Adrenal gland (tissue), 12 donors: ENCODE measurements around the gene ABO. TPM values are rescaled to one million over a fixed set of nuclear protein-coding genes. Genes with fewer than 3 reads are reported as not detected.

Experiments used
- DNase-seq, 7 donors: peaks; one replicate each; pipeline ENCODE4 v3.0.0-alpha.2; 2019 to 2020
- H3K27ac ChIP-seq, 5 donors: fragments of 200-600 bp; sonication (generic) in 4 of 5; 1 replicate in 3 of 5; 2 replicates in 2 of 5; pipeline versions ENCODE4 v1.5.1 to v1.8.0; 2016 to 2020; ENCODE audit warnings: mild to moderate bottlenecking in 1 of 5
- H3K27me3 ChIP-seq: fragments of 200-600 bp; 2 replicates; pipeline ENCODE4 v1.8.0; 2021
- H3K36me3 ChIP-seq, 2 donors: fragments of 200-600 bp; replicated peaks in 1 of 2; 1 replicate in 1 of 2; 2 replicates in 1 of 2; pipeline versions ENCODE4 v1.5.1 to v1.8.0; 2018 to 2022
- H3K4me1 ChIP-seq, 2 donors: fragments of 200-600 bp; replicated peaks in 1 of 2; 1 replicate in 1 of 2; 2 replicates in 1 of 2; pipeline versions ENCODE4 v1.5.1 to v1.8.0; 2018 to 2021
- H3K4me3 ChIP-seq, 4 donors: fragments of 200-600 bp; sonication (generic) in 3 of 4; one replicate each; pipeline ENCODE4 v1.5.1; 2016 to 2018
- H3K9me3 ChIP-seq, 3 donors: fragments of 200-600 bp; sonication (generic) in 1 of 3; replicated peaks in 1 of 3; 1 replicate in 2 of 3; 2 replicates in 1 of 3; pipeline versions ENCODE4 v1.5.1 to v1.8.0; 2016 to 2021
- POLR2A ChIP-seq, 2 donors: fragments of 450-650 bp; IDR thresholded peaks; one replicate each; pipeline ENCODE4 v1.6.1; 2017; ENCODE audit warnings: antibody characterized with exemption in 2 of 2, mild to moderate bottlenecking in 2 of 2, moderate library complexity in 1 of 2
- WGBS, 4 donors: extraction: QIAGEN DNeasy Blood & Tissue Kit in 2 of 4; methylation state at CpG; one replicate each; pipeline versions ENCODE4 v1.1.5 to v1.1.7; 2013 to 2017; 5-methylcytosine and 5-hydroxymethylcytosine counted together
- intact Hi-C, 2 donors: fragments of 100-400 bp; cut with DNase I; formaldehyde crosslinking; loops; one replicate each; pipeline versions ENCODE4 v1.14.1 to v1.15.0; 2022 to 2023
- polyA plus RNA-seq, 3 donors: library from polyadenylated mRNA; stranded (reverse); fragments of 200-250 nt in 2 of 3; fragments of 350-450 nt in 1 of 3; fragmentation: Illumina TruSeq in 1 of 3; extraction: RNeasy Lipid Tissue Mini Kit (QIAGEN cat#74804) in 1 of 3; gene quantifications; one replicate each; pipeline ENCODE4 v1.2.3, GENCODE V29; 2013 to 2014
- total RNA-seq, 9 donors: library from RNA; depleted of rRNA in 4 of 9; stranded (reverse); fragments of >200 nt in 4 of 9; fragments of 120-200 nt in 1 of 9; fragmentation: NEBNext Ultra II Directional in 1 of 9; extraction: Animal tissue kit (Norgen Biotek cat#: 25700) in 1 of 9; gene quantifications; one replicate each; pipeline versions ENCODE4 v1.1.0 to v1.2.4, GENCODE V29; 2013 to 2023
- TF ChIP-seq, protein P1 (sequence below), 6 experiments: fragments of 450-650 bp in 4 of 6; fragments of 200-600 bp in 2 of 6; sonication (generic) in 1 of 6; IDR thresholded peaks; 1 replicate in 5 of 6; 2 replicates in 1 of 6; pipeline versions ENCODE4 v1.5.1 to v1.8.0; 2016 to 2021; ENCODE audit warnings: antibody characterized with exemption in 6 of 6, mild to moderate bottlenecking in 2 of 6, moderate library complexity in 1 of 6
- donor health status: healthy with polysubstance abuse.
- donor health status: Bipolar disorder and iron deficiency.
- donor health status: DM: yes; HTN: yes; CAD: no.
- donor health status: DM: no; HTN: no; CAD: no.
- donor health status: DM: no; HTN: no; CAD: no.
- donor health status: DM: yes; HTN: yes; CAD: no.

Gene ABO
- total and polyA plus RNA-seq, 12 donors, result 2.9 to 43.1 (median 18.6) TPM

DNA sequence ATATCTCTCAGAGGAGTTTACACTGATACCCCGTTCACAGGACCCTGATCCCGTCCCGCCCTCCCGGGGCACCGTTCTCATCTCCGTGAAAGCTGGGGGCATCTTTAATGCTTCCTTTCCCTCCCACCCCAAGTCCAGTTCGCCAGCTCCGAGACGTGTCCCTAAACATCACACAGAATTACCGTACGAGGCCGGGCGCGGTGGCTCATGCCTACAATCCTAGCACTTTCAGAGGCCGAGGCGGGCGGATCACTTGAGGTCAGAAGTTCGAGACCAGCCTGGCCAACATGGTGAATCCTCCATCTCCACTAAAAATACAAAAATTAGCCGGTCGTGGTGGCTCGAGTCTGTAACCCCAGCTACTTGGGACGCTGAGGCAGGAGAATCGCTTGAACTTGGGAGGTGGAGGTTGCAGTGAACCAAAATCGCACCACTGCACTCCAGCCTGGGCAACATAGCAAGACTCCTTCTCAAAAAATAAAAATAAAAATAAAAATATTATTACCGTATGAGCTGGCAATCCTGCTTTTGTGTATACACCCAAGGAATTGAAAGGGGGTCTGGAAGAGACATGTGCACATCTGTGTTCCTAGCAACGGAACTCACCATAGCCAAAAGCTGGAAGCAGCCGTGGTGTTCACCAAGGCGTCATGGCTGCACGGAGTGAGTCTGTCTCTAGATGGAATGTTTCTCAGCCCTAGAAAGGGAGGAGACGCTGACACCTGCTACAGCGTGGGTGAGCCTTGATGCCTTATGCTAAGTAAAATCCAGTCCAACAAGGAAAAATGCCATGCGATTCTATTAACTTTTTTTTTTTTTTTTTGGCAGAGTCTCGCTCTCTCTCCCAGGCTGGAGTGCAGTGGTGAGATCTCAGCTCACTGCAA is 1.2 kb upstream of the ABO start:
- H3K36me3 ChIP-seq, result no peaks in the 10 kb centered on the region
- H3K9me3 ChIP-seq, result no peaks in the 10 kb centered on the region
- TF ChIP-seq POLR2A (IDR thresholded peaks at IDR 0.05), result no peak
- TF ChIP-seq, protein P1, sequence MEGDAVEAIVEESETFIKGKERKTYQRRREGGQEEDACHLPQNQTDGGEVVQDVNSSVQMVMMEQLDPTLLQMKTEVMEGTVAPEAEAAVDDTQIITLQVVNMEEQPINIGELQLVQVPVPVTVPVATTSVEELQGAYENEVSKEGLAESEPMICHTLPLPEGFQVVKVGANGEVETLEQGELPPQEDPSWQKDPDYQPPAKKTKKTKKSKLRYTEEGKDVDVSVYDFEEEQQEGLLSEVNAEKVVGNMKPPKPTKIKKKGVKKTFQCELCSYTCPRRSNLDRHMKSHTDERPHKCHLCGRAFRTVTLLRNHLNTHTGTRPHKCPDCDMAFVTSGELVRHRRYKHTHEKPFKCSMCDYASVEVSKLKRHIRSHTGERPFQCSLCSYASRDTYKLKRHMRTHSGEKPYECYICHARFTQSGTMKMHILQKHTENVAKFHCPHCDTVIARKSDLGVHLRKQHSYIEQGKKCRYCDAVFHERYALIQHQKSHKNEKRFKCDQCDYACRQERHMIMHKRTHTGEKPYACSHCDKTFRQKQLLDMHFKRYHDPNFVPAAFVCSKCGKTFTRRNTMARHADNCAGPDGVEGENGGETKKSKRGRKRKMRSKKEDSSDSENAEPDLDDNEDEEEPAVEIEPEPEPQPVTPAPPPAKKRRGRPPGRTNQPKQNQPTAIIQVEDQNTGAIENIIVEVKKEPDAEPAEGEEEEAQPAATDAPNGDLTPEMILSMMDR (IDR thresholded peaks at IDR 0.05), result no peak
- DNase-seq, result peak in 3 of 7 donors; percentile 19 to 55 (median 36)
- H3K4me1 ChIP-seq, result peaks cover 5 to 9% of the 10 kb centered on the region in 2 donors
- peak overlapping the region in 4 of 5 donors; percentile 68 to 89 (median 80) for H3K27ac ChIP-seq
- peak overlapping the region in 2 of 4 donors; percentile 49 to 75 for H3K4me3 ChIP-seq
- intact Hi-C loops, result loop anchor here in 1 of 2 donors (5.0 kb wide), 1 partner anchor 39 kb away; no protein-coding TSS in a partner anchor
- peaks cover 5% of the 10 kb centered on the region for H3K27me3 ChIP-seq
- WGBS, 4 donors, result 49 to 73% (median 54%) methylated on average over 22 to 33 of the region's 33 CpGs

- WGBS, 4 donors, result 24 to 71% (median 39%) methylated on average over 17 to 60 of the region's 60 CpGs
- intact Hi-C loops, result loop anchor here in 1 of 2 donors (5.0 kb wide), 1 partner anchor 37 kb away; no protein-coding TSS in a partner anchor
- TF ChIP-seq, protein P1 (IDR thresholded peaks at IDR 0.05), result no peak
- TF ChIP-seq POLR2A (IDR thresholded peaks at IDR 0.05), result peak in 1 of 2 donors; percentile 7
These were observed 531 bp downstream of the ABO start for GRCh38 chr9:133274236-133275104.

GRCh38 chr9:133273819-133274218 is 1.2 kb downstream of the ABO start:
- peak overlapping the region in 3 of 5 donors; percentile 79 to 89 (median 81) for H3K27ac ChIP-seq
- DNase-seq, result peak in 1 of 7 donors; percentile 41
- intact Hi-C loops, result no loop called here
- H3K36me3 ChIP-seq, result no peaks in the 10 kb centered on the region
- TF ChIP-seq POLR2A (IDR thresholded peaks at IDR 0.05), result no peak
- TF ChIP-seq, protein P1 (IDR thresholded peaks at IDR 0.05), result no peak
- peaks cover 18 to 24% of the 10 kb centered on the region in 2 donors for H3K4me1 ChIP-seq
- 79 to 90% (median 85%) methylated on average over 11 of the region's 11 CpGs for WGBS, 4 donors
- H3K4me3 ChIP-seq, result peak overlapping the region in 1 of 4 donors; percentile 75
- peaks cover 5% of the 10 kb centered on the region for H3K27me3 ChIP-seq
- no peaks in the 10 kb centered on the region for H3K9me3 ChIP-seq

More at GRCh38 chr9:133274236-133275104, 531 bp downstream of the ABO start:
- H3K9me3 ChIP-seq, result no peaks in the 10 kb centered on the region
- peak in 4 of 7 donors; percentile 27 to 54 (median 40) for DNase-seq
- H3K4me3 ChIP-seq, result peak overlapping the region in 3 of 4 donors; percentile 18 to 75 (median 49)
- H3K4me1 ChIP-seq, result peaks cover 16 to 21% of the 10 kb centered on the region in 2 donors
- peaks cover 5% of the 10 kb centered on the region for H3K27me3 ChIP-seq
- no peaks in the 10 kb centered on the region for H3K36me3 ChIP-seq
- H3K27ac ChIP-seq, result peak overlapping the region; percentile 48 to 89 (median 79)
